HG03442 (cell line): ENCODE measurements around the gene AADAC.
A peak's percentile ranks its signal among the peaks of the same experiment; 100 is the strongest.
"Not testable (repeated sequence)": the region's sequence is repeated elsewhere in the genome, so short reads cannot be mapped to it uniquely, and the experiment has no call there.

Source experiments
- ATAC-seq: cut with Tn5 transposase; IDR thresholded peaks from one replicate; pipeline ENCODE4 v1.9.1; 2021; ENCODE audit warnings: mild to moderate bottlenecking, moderate library complexity; ENCODE audit not compliant: unreplicated experiment

The AADAC gene

DNA sequence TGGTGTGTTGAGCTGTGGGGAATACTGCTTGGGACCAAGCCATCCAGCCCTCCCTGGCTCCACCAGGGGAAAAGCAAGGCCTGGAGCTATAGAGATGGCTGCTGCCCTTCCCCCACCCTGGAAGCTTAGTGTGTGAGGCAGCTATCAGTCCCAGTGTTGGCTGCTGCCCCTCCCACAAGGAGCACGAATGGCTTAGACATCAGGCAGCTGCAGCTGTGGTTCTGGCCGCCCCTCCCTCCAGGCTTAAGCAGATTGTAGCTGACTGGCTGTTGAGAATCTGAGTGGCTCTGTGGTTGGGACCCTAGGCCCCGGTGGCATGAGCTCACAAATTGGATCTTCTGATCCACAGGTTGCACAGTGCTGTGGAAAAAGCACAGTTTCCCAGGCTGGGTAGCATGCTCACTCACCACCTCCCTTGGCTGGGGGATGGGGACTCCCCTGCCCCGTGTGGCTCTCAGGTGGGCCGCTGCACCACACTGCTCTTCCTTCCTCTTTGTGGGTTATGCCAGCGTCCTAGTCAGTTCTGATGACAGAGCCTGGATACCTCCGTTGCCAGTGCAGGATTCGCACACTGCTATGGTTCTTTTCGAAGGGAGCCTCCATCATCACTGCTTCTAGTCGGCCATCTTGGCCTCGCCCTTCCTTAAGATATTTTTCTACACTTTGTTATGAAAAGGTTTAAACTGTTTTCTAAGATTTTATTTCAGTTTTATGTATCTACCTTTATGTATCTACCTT is 38.3 kb downstream of the AADAC start:
- no peak for ATAC-seq

DNA sequence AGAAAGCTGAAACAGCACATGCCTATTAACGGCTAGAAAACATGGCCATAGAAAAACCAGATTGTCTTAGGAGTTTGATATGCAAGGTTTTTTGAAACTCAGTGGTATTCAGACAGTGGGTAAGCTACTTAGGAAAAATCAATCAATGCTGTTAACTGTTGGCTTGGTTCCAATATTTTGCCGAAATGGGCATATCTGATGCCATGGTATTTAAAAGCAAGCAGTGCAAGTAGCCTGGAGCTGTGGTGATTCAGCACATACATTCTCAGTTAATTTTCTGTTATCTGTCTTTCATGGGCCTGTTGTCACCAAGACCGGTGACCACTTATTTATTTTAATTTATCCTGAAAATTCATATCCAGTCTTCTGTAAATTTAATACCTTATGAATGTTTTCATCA is 42.2 kb downstream of the AADAC start:
- ATAC-seq: no peak

DNA sequence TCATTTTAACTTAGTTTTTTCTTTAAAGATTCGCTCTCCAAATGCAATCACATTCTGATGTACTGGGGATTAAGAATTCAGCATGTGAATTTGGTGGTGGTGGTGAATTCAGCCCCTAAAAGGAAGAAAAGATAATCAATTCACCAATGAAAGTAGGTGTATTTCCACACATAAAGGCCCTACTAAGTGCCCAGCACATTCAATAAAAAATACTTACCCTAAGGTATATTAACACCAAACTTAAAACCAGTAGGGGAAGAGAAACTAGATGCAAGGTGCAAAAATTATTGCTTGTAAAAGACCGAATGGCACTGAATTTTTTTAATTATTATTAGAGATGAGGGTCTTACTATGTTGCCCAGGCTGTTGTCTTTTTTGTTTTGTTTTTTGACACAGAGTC is 42.7 kb downstream of the AADAC start:
- ATAC-seq: no peak

DNA sequence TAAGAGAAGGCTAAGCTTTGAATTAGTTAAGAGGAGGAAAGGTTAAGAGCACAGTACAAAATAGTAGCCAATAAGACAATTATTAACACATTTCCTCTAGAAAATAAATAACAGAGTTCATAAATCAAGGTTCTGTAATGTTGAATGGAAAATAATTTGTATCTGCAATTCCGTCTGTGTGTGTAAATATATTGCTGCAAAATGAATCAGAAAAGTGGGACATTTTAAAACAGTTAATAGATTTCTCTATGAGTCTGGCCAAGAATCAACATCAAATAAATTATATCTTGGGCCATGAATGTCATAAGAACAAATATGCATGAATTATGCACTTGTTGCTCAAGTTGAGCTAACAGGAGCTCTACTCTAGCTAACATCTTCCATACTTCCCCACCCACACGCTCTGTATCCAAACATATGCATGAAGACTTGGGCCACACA is 45.3 kb downstream of the AADAC start:
- no peak for ATAC-seq

DNA sequence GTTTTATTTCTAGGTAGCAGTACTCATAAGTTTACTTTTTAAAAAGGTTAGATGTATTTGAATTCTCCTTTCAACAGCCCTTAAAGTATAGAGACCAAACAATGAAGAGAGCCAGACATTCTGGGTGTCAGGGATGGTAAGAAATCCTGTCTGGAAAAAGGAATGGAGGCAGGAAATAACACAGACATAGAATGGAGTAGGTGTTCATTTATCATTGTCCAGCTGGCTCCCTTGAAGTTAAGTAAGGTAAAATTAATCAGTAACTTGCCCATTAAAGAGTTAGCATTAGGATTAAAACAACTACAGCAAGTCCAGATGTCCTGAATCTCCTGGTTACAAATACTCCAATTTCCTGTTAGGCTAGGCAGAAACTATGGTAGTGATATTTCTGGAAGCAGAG is 46.0 kb downstream of the AADAC start:
- ATAC-seq: no peak

DNA sequence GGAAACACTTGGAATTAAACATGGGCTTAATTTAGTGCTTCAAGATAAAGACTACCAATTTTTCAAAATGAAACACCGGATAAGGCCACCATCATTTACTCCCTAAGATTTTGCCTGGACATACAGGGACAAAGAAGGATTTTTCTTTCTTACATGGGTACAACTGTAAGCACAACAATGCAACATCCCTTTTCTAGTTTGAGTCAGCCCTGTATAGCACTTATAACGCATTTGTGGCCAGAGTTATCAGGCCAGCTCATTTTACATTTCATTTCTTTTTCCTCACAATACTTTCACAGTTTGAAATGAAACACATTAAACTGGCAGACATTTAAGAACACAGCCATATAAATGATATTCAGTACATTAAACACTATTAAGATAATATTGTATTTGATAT is 49.7 kb downstream of the AADAC start:
- ATAC-seq: no peak

DNA sequence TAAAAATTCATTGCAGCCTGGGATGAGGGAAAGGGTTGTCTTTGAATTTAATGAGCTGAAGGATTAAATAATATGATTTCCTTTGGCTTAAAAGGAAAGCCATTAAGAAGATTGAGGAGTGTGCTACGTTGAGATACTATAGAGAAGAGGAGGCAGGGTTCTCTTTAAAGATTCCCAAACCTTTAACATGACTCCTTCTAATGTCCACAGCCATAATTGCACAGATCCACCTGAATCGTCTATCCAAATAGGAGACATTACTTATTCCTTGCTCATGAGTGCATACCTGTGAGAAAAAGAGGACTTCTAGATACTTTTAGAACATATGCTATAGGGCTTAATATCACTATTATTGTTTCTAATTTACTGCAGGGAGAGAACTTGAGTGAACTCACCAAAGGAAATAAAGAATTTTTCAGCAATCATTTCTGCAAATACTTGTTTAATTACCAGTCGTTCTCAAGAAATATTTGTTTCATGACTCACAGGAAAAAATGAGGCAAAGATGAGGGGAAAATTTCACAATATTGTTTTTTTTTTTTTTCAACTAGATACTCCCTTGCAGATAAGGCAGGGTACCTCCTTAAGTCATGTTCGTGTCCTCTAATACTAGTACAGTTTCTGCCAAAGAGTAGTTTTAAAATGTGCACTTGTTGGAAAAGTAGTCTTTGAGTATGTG is 50.6 kb downstream of the AADAC start:
- no peak for ATAC-seq

DNA sequence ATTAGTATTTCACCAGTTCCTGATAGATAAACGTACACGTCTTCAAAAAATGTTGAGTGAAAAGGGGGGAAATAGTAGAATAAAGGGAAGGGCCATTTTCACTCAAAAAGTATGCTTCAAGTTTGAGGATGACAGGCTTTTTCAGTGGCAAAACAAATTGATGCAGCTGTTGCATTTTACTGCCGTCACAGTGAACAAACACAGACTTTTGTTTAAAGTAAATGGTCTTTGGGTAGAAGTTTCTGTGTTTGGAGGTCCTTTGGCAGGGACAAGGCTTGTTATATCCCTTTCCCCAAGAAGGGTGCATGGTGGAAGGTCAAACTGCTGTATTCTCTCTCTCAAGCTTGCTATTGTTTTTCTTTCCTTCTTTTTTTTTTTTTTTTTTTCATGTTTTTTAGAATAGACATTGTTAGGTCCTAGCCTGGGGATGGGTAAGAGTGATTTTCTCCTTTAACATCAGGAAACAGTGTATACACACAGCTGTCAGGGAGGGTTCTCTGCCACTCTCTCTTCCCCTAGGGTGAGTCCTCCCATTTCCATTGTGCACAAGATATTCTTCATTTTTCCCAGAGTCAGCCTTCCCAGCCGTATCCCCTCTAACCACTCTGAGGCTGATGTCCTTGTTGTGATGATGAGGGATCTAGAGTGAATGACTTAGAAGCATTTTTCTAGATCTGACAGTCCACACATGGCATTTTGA is 52.9 kb downstream of the AADAC start:
- no peak for ATAC-seq

DNA sequence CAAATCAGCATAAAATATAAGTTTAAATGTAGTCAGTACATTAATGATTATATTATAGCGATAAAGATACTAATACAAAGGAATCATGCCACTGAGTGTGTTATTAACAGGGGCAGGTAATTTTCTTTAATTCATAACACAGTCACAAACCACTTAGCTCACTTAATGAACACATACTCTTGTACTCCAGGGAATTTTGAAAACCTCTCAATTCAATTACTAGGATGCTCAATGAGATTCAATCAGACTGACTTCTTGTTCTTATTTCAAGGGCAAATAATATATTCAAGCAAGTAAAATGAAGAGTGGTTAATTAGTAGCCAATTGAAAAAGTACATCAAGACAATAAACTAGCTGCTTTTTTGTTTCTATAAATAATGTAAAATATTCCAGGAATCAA is 53.8 kb downstream of the AADAC start:
- no peak for ATAC-seq

DNA sequence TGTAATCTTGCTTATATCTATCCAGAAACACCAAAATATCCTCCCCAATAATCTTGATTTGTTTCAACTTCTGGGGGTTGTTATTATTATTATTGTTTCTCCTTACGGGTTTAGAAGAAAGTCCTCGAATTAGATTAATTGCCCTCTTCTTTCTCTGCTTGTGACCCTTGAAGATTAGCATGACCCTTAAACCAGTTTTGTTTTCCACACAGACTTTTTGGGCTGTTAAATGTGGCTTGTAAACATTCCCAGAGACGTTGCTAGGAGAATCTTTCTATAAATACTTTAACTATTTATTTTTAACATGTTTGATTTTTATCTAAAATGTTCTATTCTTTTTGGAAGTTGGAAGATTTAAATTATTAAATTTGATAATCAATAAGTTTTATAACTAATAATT is 55.3 kb downstream of the AADAC start:
- ATAC-seq: no peak

DNA sequence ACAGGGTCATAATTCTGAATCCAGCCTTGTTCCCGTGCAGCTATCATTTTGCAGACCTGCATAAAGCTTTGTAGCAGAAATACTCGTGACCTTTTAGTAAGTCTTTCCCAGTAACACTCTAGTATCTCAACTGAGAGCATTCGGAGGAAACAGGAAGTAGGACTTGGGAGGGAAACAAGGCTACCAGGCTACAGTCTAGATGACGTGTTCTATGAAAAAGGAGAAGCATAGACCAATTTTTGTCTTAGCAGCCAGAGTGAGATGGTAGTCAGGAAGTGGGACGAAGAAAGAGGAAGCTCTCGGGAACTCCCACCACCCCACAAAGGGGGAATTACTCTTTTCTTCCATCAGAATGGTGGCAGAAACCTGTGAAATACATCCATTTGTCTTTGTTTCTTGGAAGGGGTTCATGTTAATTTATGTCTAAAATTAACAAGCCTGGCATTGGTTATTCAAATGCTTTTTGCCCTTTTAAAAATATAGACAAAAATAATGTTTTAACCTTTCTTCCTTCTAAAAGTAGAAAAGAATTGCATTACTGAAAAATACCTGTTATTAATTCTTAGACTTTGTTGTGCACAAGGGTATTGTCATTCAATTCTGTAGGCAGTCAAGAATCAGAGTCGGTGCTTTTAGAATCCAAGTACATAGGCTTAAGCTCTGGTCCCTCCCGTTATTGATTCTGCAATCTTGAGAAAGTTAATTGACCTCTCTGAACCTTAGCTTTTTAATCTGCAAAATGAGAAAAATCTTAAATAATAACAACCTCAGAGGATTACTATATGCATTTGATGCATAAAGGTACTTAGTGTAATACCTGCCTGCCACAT is 57.9 kb downstream of the AADAC start:
- peak; percentile 90 for ATAC-seq

DNA sequence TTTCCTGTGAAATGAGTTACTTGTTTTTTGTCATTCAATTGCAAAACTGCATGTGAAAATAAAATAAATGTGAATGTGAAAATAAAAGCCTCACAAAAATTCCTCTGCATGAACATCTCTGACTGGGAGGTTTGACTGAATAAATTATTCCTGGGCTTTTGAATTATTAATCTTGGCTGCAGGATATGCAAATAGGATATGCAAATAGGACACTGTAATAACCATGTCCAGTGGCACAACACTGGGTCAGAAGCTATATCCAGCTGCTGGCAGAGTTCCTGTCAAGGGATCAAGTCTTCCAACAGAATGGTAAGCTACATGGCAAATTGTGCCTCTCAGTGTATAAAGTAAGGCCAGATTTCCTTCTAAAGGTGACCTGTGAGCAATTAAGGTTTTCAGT is 59.5 kb downstream of the AADAC start, which contains the start of gene SUCNR1:
Gene SUCNR1, plus strand, starts transcription at position 246 of the 400 bp plus-strand sequence. CDS start 6,250 bp downstream, outside the sequence.
- no peak for ATAC-seq

DNA sequence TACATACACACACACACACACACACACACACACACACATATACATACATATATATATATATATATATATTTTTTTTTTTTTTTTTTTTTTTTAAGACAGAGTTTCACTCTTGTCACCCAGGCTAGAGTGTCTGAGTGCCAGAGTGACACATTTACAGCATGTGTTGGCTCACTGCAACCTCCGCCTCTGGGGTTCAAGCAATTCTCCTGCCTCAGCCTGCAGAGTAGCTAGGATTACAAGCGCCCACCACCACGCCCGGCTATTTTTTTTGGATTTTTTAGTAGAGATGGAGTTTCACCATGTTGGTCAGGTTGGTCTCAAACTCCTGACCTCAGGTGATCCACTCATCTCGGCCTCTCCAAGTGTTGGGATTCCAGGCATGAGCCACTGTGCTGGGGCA is 60.2 kb downstream of the AADAC start:
- ATAC-seq: not testable (repeated sequence)

DNA sequence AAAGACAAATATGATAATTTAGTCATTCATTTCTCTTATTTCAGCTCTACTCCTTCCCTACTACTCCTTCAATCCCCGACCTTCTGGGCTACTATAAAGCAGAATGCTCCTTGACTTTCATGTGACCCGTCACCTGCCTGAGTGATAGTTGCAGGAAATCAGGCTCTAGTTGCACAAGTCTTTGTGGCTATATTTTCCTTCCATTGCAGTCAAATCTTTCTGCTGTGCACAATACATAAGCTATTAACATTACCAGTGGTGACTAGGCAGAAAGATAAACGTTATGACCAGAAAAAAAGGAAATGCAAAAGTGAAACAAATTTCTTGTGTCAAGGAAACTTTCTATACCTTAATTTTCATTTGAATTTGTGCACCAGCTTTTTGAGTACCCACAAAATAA is 61.8 kb downstream of the AADAC start:
- ATAC-seq: peak; percentile 45

DNA sequence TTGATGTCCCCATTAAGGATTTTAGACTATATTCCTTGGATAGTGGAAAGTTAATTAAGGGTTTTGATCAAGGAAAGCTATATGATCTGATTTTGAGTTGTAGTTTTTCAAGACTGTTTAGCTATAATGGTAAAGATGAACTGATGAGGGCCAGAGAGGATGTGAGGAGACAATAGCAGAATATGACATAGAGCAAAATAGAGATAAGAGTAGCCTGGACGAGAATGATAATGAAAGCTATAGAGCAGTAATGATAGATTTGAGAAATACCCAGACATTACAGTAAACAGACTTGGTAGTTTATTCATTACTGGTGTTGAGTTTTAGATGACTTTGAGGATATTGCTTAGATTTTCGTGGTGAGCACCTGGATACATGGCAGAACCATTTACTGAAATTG is 63.4 kb downstream of the AADAC start:
- no peak for ATAC-seq
